Hematopoietic multipotent progenitor cell treated with erythropoietin and hydrocortisone succinate and interleukin-3 and kit ligand, for 4 days (in vitro differentiated cells): Measurements from ENCODE around the gene CYP2F1.
A peak's percentile ranks its signal among the peaks of the same experiment; 100 is the strongest.
"Not testable (repeated sequence)": the region's sequence is repeated elsewhere in the genome, so short reads cannot be mapped to it uniquely, and the experiment has no call there.

Source experiments
- DNase-seq: peaks from one replicate; pipeline ENCODE4 v3.0.0-alpha.2; 2015

Gene CYP2F1

GRCh38 chr19:41127801-41128300 lies 13.6 kb downstream of the CYP2F1 start:
- peak; percentile 86 for DNase-seq

- DNase-seq = no peak
Observed at GRCh38 chr19:41128692-41129091, 14.5 kb downstream of the CYP2F1 start.

DNA sequence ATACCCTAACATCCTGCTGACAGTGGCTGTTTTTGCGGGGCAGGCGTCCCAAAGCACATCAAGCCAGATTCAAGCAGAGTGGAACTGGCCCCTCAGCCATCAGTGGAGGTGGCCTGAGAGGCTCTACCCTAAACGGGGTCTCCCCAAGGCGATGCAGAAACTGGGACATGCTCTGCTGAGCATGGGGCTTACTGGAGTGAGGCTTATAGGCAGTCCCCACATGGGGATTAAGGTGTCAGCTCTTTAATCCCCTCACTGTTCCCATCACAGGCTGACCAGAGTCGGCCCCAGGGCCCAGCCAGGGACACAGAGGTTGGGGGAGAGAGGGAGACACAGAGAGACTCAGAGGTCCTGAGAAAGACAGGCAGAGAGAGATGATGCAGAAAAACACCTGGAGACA lies 17.0 kb downstream of the CYP2F1 start:
- DNase-seq = no peak

DNA sequence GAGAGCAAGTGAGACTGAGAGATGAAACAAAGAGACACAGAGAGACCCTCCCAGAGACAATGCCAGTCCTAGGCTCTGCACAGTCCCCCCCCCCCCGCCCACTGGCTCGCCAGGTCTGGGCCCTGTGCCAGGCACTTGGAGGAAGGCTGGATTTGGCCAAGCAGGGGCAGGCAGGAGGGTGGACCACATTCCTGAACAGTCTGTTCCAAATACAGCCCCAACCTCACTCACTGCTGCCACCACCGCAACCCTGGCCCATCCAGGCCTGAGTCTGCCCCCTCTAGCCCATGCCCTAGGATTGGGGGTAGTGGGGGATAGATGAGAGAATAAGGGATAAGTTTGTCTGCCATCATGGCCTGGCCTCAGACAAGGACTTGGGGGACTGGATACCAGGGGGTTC lies 19.0 kb downstream of the CYP2F1 start:
- DNase-seq = no peak

- no peak for DNase-seq
Observed at GRCh38 chr19:41134616-41135015, 20.4 kb downstream of the CYP2F1 start.

DNA sequence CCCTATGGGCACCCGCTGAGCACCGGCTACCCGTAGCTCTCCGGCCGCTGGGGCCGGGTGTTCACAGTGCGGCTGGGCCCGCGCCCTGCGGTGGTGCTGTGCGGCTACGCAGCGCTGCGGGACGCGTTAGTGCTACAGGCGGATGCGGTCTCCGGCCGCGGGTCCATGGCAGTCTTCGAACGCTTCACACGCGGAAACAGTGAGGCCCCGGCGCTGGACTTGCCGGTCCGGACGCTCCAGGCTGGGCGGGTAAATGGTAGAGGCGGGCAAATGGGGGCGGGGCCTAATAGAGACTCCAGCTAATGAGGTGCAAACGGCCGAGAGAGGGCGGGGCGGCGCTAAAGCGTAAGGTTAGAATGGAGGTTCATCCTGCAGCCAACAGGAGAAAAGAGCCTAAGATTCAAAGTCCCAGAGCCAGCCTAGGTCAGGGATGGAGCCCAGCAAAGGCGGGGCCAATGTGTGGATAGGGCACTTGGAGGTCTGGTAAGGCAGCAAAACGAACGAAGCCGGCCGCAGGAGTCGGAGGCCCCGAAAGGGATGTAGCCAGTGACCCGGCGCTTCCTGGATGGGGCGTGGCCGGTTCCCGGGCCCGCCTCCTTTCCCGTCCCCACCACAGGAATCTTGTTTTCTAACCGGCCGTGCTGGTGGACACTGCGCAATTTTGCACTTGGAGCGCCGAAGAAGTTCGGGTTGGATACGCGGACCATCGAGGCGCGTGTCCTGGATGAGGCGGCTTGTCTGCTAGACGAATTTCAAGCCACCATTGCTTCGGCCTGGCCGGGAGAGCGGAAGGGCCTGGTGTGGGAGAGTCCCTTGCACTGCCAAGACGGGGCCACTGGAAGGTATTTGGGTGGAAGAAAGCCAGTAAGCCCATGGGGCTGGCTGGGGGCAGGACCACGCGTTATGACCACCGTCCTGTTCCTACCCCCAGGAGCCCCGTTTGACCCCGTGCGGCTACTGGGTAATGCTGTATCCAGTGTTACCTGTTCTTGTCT lies 21.5 kb downstream of the CYP2F1 start:
- peak; percentile 59 for DNase-seq

DNA sequence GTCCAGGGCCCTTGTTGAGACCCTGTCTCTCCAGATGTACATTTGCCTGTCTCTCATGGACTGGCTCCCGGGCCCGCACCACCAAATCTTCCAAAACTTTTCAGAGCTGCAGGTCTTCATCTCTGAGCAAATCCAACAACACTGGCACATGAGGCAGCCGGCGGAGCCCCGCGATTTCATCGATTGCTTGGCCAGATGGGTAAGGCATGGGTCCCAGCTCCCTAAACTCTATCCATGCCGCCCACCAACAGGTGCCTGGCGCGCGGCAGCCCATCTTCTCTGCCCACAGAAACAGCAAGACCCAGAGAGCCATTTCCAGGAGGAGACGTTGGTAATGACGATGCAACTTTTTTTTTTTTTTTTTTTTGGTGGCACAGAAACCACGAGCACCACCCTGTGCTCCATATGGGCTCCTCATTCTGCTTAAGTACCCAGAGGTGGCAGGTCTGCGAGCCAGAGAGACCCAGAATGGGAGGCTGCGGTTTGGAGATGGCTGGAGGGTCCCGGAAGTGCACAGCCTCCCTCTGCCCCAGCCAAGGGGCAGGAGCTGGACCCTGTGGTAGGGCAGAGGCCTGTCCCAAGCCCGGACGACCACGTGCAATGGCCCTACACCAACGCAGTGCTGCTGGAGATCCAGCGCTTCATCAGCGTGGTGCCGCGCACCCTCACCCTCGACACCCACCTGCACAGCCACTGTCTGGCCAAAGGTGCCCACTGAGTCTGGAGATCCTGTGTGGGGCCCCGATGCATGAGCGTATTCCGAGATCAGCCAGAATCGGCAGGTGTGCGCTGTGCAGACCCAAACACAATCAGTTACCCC lies 22.6 kb downstream of the CYP2F1 start:
- DNase-seq = peak; percentile 67

- peak; percentile 91 for DNase-seq
Observed at GRCh38 chr19:41144403-41144802, 30.2 kb downstream of the CYP2F1 start.

GRCh38 chr19:41149831-41150230 lies 35.6 kb downstream of the CYP2F1 start:
- no peak for DNase-seq

DNA sequence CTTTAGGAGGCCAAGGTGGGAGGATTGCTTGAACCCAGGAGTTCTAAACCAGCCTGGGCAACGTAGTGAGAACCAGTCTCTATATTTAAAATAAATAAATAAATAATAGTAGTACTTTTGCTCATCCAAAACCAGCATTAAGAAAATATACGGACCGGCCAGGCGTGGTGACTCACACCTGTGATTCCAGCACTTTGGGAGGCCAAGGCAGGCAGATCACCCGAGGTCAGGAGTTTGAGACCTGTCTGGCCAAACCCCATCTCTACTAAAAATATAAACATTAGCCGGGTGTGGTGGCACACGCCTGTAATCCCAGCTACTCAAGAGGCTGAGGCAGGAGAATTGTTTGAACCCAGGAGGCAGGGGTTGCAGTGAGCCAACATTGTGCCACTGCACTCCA lies 36.8 kb downstream of the CYP2F1 start:
- not testable (repeated sequence) for DNase-seq

- DNase-seq = no peak
Observed at GRCh38 chr19:41154060-41154459, 39.8 kb downstream of the CYP2F1 start.

DNA sequence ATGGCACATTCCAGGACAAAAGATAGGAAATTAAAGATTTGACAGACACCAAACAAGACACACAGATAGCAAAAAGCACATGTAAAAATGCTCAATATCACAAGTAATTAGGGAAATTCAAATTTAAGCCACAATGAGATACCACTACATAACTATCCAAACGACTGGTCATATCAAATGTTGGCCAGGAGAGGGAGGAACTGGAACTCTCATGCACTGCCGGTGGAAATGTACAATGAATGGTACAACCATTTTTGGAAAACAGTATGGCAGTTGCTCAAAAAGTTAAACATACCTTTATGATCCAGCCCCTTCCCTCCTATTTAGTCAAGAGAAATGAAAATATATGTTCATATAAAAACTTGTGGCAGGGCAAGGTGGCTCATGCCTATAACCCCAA lies 42.0 kb downstream of the CYP2F1 start:
- DNase-seq = no peak

DNA sequence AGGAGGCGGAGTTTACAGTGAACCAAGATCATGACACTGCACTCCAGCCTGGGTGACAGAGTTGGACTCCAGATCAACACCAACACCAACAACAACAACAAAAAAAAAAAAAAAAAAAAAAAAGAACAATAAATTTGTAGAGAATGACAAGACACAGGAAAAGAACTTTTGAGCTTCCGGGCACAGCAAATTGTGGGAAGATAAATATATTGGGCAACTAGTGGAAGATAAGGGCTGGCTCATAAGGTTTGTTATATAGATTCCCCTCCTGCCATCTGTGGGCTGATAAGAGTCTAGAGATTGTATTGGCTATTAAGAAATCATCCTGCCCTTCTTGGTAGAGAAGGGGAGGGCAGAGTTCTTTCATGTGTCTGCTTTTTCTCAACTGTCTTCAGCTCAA lies 45.6 kb downstream of the CYP2F1 start:
- peak; percentile 92 for DNase-seq

- DNase-seq = no peak
Observed at GRCh38 chr19:41161903-41162302, 47.7 kb downstream of the CYP2F1 start.

DNA sequence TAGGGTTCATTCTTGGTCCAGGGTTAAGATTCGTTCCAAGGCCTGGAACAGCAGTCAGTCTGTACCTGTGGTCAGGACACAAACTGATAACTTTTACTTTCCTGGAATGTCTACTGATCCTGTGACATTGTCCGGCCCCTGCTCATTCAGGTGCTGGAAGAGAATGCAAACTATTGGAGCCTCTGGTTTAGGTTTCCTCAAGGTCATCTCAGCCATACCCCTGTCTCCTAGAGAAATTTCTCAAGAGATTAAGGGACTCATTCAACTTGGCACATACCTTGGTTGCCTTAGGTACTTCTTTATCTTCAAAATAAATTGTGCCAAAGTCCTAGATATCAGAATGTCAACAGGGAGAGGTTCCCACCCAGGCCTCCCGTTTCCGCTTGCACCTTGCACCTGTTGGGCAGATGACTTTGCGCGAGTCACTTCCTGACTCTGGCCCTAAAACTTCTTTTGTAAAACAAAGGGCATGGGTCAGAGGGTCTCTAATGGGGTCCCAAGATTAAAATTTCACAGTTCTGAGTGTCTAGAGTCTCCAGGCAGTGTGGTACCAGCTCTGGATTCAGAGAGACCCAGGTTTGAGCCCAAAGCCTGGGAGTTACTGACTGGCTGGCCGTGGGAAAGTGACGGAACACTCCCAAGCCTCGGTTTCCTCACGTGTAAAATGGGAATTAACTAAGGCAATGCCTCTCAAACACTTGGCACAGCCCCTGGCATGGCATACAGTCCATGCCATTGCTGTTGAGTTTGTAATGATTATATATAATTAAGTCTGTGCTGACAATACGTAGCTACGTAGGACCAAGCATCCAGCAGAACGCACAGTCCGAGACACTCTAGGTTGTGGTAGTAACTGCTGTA lies 52.9 kb downstream of the CYP2F1 start:
- DNase-seq = no peak

- DNase-seq = no peak
Observed at GRCh38 chr19:41172297-41173164, 58.3 kb downstream of the CYP2F1 start.

DNA sequence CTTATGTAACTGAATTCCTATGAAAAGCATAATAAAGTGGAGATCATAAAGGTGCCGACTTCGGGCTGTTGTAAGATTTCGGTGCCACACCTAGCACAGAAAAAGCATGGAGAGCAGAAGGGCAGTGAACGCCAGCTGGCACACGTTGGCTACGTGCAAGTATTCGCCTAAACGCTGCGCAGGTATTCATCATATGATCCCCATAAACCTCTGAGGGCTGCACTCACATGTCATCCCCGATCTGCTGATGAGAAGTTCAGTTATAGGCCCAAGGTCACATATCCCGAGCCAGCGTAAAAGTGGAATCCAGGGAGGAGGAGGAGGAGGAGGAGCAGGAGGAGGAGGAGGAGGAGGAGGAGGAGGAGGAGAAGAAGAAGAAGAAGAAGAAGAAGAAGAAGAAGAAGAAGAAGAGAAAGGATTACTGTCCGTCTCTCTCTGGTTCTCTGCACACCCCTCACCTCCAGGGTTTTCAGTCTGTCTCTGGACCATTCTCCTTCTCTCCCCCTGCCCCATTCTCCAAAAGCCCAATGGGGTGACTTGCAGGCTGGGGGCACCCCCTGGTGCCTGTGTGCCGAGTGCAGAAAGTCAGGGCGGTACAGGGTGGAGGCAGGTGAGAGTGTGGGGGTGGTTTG lies 60.2 kb downstream of the CYP2F1 start:
- no peak for DNase-seq

- peak; percentile 90 for DNase-seq
Observed at GRCh38 chr19:41175801-41176777, 61.9 kb downstream of the CYP2F1 start.
